GM21786 (cell line): ENCODE measurements around the gene RNF220.

Experiments used
- ATAC-seq: cut with Tn5 transposase; IDR thresholded peaks from one replicate; pipeline ENCODE4 v1.9.1; 2021; ENCODE audit not compliant: unreplicated experiment

The RNF220 gene

GRCh38 chr1:44672961-44673674, 268.1 kb downstream of the RNF220 start:
- no peak for ATAC-seq

- ATAC-seq, result no peak
Measured at GRCh38 chr1:44673675-44674112, 268.6 kb downstream of the RNF220 start.

GRCh38 chr1:44674113-44675000, 269.3 kb downstream of the RNF220 start, which contains the start of the genes ARMH1 and TMEM53:
TSS of gene ARMH1 (plus strand) at chr1:44674714. CDS start at chr1:44689698, 14,984 bp downstream.
TSS of gene TMEM53 (minus strand) at chr1:44674481. CDS start at chr1:44674391, 90 bp downstream.
- peak; percentile 89 for ATAC-seq

- ATAC-seq, result no peak
Measured at GRCh38 chr1:44675186-44675585, 270.1 kb downstream of the RNF220 start.

GRCh38 chr1:44676484-44677200, 271.6 kb downstream of the RNF220 start:
- no peak for ATAC-seq

GRCh38 chr1:44677201-44677766, 272.2 kb downstream of the RNF220 start:
- ATAC-seq, result no peak

GRCh38 chr1:44678120-44678519, 273.1 kb downstream of the RNF220 start:
- ATAC-seq, result no peak

- no peak for ATAC-seq
Measured at GRCh38 chr1:44678626-44679025, 273.6 kb downstream of the RNF220 start.

GRCh38 chr1:44679468-44679867, 274.4 kb downstream of the RNF220 start:
- no peak for ATAC-seq

- no peak for ATAC-seq
Measured at GRCh38 chr1:44681905-44682882, 277.1 kb downstream of the RNF220 start.

- ATAC-seq, result no peak
Measured at GRCh38 chr1:44682883-44683265, 277.8 kb downstream of the RNF220 start.

- peak; percentile 74 for ATAC-seq
Measured at GRCh38 chr1:44684525-44684924, 279.5 kb downstream of the RNF220 start.

GRCh38 chr1:44685218-44685617, 280.2 kb downstream of the RNF220 start:
- no peak for ATAC-seq

GRCh38 chr1:44685881-44686280, 280.8 kb downstream of the RNF220 start:
- no peak for ATAC-seq

- no peak for ATAC-seq
Measured at GRCh38 chr1:44688760-44689446, 283.8 kb downstream of the RNF220 start.

- ATAC-seq, result no peak
Measured at GRCh38 chr1:44689447-44689765, 284.4 kb downstream of the RNF220 start.

- no peak for ATAC-seq
Measured at GRCh38 chr1:44693159-44693558, 288.1 kb downstream of the RNF220 start.

GRCh38 chr1:44693900-44694299, 288.8 kb downstream of the RNF220 start:
- no peak for ATAC-seq

GRCh38 chr1:44694863-44695478, 289.9 kb downstream of the RNF220 start:
- ATAC-seq, result peak; percentile 81
